Neural progenitor cell (in vitro differentiated cells): ENCODE data around the gene QARS1. TPM values are rescaled to one million over a fixed set of nuclear protein-coding genes. Genes with fewer than 3 reads are reported as not detected.
A peak's percentile ranks its signal among the peaks of the same experiment; 100 is the strongest.

Source experiments
- DNase-seq: peaks from one replicate; pipeline ENCODE4 v3.0.0-alpha.2; 2016; ENCODE audit warnings: low spot score
- H2AFZ ChIP-seq: fragments of 200-600 bp; sonication (generic); replicated peaks from 2 replicates; pipeline ENCODE4 v1.6.1; 2016; ENCODE audit warnings: antibody characterized with exemption
- H3F3A ChIP-seq: fragments of 200-600 bp; sonication (generic); 2 replicates; pipeline ENCODE4 v1.6.1; 2016; ENCODE audit warnings: antibody characterized with exemption, low read depth
- H3K27ac ChIP-seq: fragments of 200-600 bp; sonication (generic); 2 replicates; pipeline ENCODE4 v1.5.1; 2016; ENCODE audit warnings: mild to moderate bottlenecking
- H3K27me3 ChIP-seq: fragments of 200-600 bp; sonication (generic); 2 replicates; pipeline ENCODE4 v1.6.1; 2016; ENCODE audit warnings: mild to moderate bottlenecking, moderate library complexity
- H3K36me3 ChIP-seq: fragments of 200-600 bp; sonication (generic); 2 replicates; pipeline ENCODE4 v1.5.1; 2016
- H3K4me1 ChIP-seq: fragments of 200-600 bp; sonication (generic); 2 replicates; pipeline ENCODE4 v1.6.1; 2016; ENCODE audit warnings: mixed run types
- H3K4me2 ChIP-seq: fragments of 200-600 bp; sonication (generic); 2 replicates; pipeline ENCODE4 v1.6.1; 2016
- H3K4me3 ChIP-seq: fragments of 200-600 bp; sonication (generic); 2 replicates; pipeline ENCODE4 v1.5.1; 2016
- H3K79me2 ChIP-seq: fragments of 200-600 bp; sonication (generic); 2 replicates; pipeline ENCODE4 v1.6.1; 2016; ENCODE audit warnings: low read depth
- H3K9ac ChIP-seq: fragments of 200-600 bp; sonication (generic); 2 replicates; pipeline ENCODE4 v1.6.1; 2016
- H3K9me3 ChIP-seq: fragments of 200-600 bp; sonication (generic); 2 replicates; pipeline ENCODE4 v1.5.1; 2016; ENCODE audit warnings: low read depth
- H4K20me1 ChIP-seq: fragments of 200-600 bp; sonication (generic); 2 replicates; pipeline ENCODE4 v1.6.1; 2016; ENCODE audit warnings: low read depth
- H3K27ac Mint-ChIP-seq: 3 replicates; pipeline ENCODE4 v1.8.0; 2021; ENCODE audit warnings: mixed read lengths
- H3K27me3 Mint-ChIP-seq: 2 replicates; pipeline ENCODE4 v1.8.0; 2022; ENCODE audit warnings: low read depth, mild to moderate bottlenecking, inconsistent platforms, moderate library complexity, mixed read lengths; ENCODE audit not compliant: insufficient read depth
- H3K36me3 Mint-ChIP-seq: 3 replicates; pipeline ENCODE4 v1.8.0; 2021; ENCODE audit warnings: mixed read lengths
- H3K4me1 Mint-ChIP-seq: 3 replicates; pipeline ENCODE4 v1.8.0; 2021; ENCODE audit warnings: mixed read lengths
- H3K4me3 Mint-ChIP-seq: 3 replicates; pipeline ENCODE4 v1.8.0; 2021; ENCODE audit warnings: mild to moderate bottlenecking, moderate library complexity, mixed read lengths
- H3K9me3 Mint-ChIP-seq: 3 replicates; pipeline ENCODE4 v1.8.0; 2020; ENCODE audit warnings: mixed read lengths
- CTCF ChIP-seq: fragments of 200-600 bp; sonication (generic); IDR thresholded peaks from 2 replicates; pipeline ENCODE4 v1.5.1; 2017; ENCODE audit warnings: antibody characterized with exemption, mild to moderate bottlenecking
- EZH2 ChIP-seq: fragments of 200-600 bp; sonication (generic); IDR thresholded peaks from 2 replicates; pipeline ENCODE4 v1.6.1; 2017; ENCODE audit warnings: antibody characterized with exemption, mild to moderate bottlenecking, moderate library complexity
- EZH2phosphoT487 ChIP-seq: fragments of 200-600 bp; sonication (generic); IDR thresholded peaks from 2 replicates; pipeline ENCODE4 v1.6.1; 2017; ENCODE audit warnings: antibody characterized with exemption
- total RNA-seq: library from RNA; depleted of rRNA; stranded (reverse); fragments of >200 nt; gene quantifications from 2 replicates; pipeline ENCODE4 v1.2.3, GENCODE V29; 2015; ENCODE audit warnings: low replicate concordance

The QARS1 gene
- total RNA-seq, 1 donor from 2014 or later: 240 TPM

GRCh38 chr3:49148159-49148558 is 43.6 kb upstream of the QARS1 start:
- Histone ChIP-seq H4K20me1 (no peaks in the 10 kb centered on the region), H3K4me3 (no peak overlapping the region), H2AFZ (no peak overlapping the region), H3K4me2 (no peak overlapping the region), H3K27ac (no peak overlapping the region), H3K27me3 (no peaks in the 10 kb centered on the region), H3K79me2 (no peaks in the 10 kb centered on the region), H3K36me3 (no peaks in the 10 kb centered on the region), H3F3A (no peaks in the 10 kb centered on the region), H3K9ac (no peak overlapping the region), H3K9me3 (no peaks in the 10 kb centered on the region), H3K4me1 (no peaks in the 10 kb centered on the region)
- Mint-ChIP-seq H3K4me3 (no peak overlapping the region), H3K9me3 (no peaks in the 10 kb centered on the region), H3K27ac (peak overlapping the region; percentile 80), H3K27me3 (peaks cover 10% of the 10 kb centered on the region), H3K36me3 (no peaks in the 10 kb centered on the region), H3K4me1 (peaks cover under 1% of the 10 kb centered on the region)
- no peak for DNase-seq
- TF ChIP-seq EZH2phosphoT487 (no peak), EZH2 (no peak), CTCF (no peak)

- H3K4me1 ChIP-seq: no peaks in the 10 kb centered on the region
- no peaks in the 10 kb centered on the region for H4K20me1 ChIP-seq
- H3F3A ChIP-seq: no peaks in the 10 kb centered on the region
- no peaks in the 10 kb centered on the region for H3K36me3 Mint-ChIP-seq
- H3K27ac ChIP-seq: no peak overlapping the region
- H3K9me3 Mint-ChIP-seq: peaks cover 12% of the 10 kb centered on the region
- no peaks in the 10 kb centered on the region for H3K9me3 ChIP-seq
- H3K4me3 ChIP-seq: no peak overlapping the region
- H3K4me3 Mint-ChIP-seq: no peak overlapping the region
- H3K36me3 ChIP-seq: no peaks in the 10 kb centered on the region
- H2AFZ ChIP-seq: no peak overlapping the region
- H3K79me2 ChIP-seq: no peaks in the 10 kb centered on the region
- DNase-seq: peak; percentile 34
- H3K4me1 Mint-ChIP-seq: peaks cover 17% of the 10 kb centered on the region
- H3K4me2 ChIP-seq: peak overlapping the region; percentile 3
- TF ChIP-seq CTCF (no peak), EZH2 (no peak), EZH2phosphoT487 (no peak)
- no peak overlapping the region for H3K9ac ChIP-seq
- peaks cover 4% of the 10 kb centered on the region for H3K27me3 ChIP-seq
- H3K27ac Mint-ChIP-seq: peak overlapping the region; percentile 79
- H3K27me3 Mint-ChIP-seq: peaks cover 5% of the 10 kb centered on the region
These were observed 35.5 kb upstream of the QARS1 start for GRCh38 chr3:49140080-49140479.

- Histone ChIP-seq H3F3A (peaks cover 10% of the 10 kb centered on the region), H3K9ac (no peak overlapping the region), H4K20me1 (no peaks in the 10 kb centered on the region), H3K4me2 (no peak overlapping the region), H3K9me3 (no peaks in the 10 kb centered on the region), H3K4me3 (no peak overlapping the region), H3K27ac (no peak overlapping the region), H3K27me3 (peaks cover 4% of the 10 kb centered on the region), H3K79me2 (peaks cover 11% of the 10 kb centered on the region), H3K4me1 (peaks cover 4% of the 10 kb centered on the region), H3K36me3 (no peaks in the 10 kb centered on the region), H2AFZ (no peak overlapping the region)
- Mint-ChIP-seq H3K27me3 (peaks cover 3% of the 10 kb centered on the region), H3K27ac (peak overlapping the region; percentile 65), H3K4me1 (peaks cover 39% of the 10 kb centered on the region), H3K4me3 (peak overlapping the region; percentile 57), H3K9me3 (peaks cover 2% of the 10 kb centered on the region), H3K36me3 (no peaks in the 10 kb centered on the region)
- no peak for TF ChIP-seq CTCF
- TF ChIP-seq EZH2: no peak
- TF ChIP-seq EZH2phosphoT487: no peak
- DNase-seq: no peak
These were observed 30.9 kb upstream of the QARS1 start for GRCh38 chr3:49135499-49135898.
